Measurements from ENCODE around the gene SUSD1.
"Not testable (repeated sequence)": the region's sequence is repeated elsewhere in the genome, so short reads cannot be mapped to it uniquely, and the experiment has no call there.

SUSD1 gene

DNA sequence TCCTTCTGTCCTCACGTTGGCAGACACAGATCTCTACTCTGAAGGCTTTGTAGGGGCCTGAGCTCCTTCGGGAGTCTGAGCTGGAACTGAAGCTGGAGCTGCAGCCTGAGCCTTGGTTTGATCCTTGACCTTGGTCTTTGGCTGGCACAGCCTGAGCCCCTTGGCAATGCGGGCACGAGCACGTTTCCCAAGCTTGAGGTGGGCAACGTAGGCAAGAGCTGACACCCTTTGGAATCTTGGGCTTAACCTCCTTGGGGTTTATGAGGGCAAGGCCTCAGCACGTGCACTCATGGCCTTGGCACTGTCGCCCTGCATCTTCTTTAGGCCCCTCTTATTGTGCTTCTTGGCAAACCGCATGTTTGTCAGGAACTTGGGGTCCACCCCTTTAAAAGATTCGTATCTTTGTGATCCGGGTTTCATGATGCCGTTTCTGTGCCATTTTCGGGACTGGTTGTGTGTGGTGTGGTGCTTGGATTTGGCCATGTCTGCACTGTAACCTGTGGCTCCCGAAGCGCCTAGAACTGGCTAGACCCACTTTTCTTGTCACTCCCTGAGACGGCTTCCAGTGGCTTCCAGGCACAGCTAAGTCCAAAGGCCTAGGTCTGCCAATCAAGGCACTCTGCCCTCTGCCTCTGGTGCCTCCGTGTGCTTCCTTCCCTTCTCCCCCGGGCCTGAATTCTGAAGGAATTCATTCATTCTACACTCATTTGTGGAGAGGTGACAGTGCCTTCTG, 1.4 kb downstream of the SUSD1 start:
- no peak for DNase-seq

DNA sequence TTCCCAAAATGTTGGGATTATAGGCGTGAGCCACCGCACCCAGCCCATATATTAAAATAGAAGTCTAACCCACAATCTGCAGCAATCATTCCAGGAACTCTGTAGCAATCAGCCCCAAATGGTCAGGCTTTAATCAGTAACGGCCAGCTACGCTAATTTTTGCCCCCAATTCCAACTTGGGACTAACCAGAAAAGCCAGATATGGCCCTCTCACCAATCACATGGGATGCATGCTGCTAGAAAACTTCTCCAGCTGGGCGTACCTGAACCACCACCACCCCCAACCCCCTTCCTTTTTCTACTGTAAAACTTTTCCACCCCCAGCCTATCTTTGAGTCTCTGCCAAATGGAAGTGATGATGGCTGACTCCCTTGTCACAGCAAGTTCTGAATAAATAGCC, 4.1 kb downstream of the SUSD1 start:
- no peak for DNase-seq

DNA sequence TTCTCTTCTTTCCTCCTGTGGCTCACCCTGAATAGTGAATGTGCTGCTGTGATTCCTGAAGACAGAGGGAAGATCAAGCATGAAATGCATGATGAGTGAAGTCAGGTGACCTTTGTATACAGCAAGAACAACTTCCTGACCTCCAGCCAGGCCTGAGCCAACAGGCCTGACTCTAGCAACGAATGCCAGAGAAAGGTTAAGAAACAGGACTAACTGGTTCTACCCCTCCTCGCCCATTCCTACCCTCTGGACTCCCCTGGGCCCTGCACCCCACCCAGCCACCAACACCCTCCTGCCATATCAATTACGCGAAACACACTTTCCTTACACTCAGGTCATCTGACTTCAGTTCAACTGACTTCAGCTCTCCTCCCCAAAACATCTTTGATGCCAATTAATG, 4.9 kb downstream of the SUSD1 start:
- no peak for DNase-seq

DNA sequence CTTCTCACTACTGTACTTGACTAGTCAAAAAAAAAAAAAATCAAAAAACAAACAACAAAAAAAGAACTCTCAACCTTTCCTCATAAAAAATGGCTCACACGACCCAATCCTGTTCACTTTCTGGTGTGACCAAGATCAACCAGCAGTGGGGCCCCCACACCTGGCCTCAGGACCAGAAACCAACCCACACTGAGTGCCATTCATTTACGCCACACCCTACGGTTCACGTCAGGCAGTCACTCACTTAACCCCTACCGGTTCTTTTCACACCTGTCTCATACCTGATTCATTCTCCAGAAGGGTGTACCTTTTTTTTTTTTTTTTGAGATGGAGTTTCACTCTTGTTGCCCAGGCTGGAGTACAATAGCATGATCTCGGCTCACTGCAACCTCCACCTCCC, 5.7 kb downstream of the SUSD1 start:
- DNase-seq: no peak

DNA sequence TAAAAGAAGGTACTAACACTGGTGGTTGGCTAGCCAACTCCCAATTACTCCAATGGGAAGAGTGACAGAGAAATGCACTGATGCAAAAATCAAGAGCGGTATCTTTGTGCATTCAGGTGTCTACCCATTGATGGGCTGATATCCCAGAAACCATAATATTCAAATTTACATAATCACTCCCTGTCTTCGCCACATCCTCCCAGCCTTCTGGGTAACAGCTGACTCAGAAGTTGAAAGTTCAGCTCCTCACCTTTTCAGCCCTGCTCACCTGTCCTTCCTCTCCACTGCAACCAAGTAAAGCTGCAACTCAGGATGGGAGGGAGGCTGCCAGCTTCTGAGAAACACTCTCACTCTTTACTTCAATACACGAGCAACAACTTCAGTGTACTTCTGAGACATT, 6.9 kb downstream of the SUSD1 start:
- no peak for DNase-seq

DNA sequence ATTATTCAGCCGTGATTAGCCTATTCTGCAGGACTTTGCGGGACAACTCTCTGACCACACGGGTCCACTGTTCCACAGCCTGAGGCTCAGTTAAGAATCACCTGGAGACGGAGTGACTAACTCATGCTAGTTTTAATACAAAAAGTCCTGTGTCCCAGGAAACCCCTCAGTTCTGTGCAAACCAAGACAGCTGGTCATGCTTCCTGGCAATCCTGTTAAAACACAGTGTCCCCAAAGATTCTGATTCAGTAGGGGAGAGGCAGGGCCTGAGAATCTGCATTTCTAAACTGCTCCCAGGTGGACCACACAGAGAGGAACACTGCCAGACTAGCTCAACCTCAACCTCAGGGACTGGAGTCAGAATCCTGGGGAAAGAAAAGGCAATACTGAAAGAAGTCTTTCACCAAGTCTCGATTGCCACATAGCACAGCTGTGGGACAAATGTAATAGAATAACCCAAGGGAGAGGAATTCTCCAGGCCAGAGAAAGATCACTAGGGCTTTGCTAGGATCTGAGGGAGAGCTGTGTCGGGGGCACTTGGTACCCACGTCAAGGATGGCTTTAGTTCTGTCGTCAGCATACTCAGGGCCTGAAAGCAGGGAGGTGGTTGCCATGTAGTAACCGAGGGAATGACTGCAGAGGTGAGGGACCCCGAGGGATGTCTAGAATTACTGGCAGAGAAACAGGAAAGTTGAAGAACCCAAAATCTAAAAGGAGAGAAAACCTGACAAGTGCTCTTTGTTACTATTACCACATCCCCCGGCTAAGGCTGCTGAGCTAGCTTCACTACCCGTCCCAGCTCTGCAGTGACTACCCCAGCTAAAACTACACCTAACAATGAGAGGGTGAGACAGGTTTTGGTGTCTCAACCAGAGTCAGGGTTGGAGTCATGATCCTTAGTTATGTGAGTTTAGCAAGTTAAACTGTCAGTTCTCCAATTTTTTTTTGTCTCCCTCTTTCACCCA, 8.6 kb downstream of the SUSD1 start:
- DNase-seq: no peak

DNA sequence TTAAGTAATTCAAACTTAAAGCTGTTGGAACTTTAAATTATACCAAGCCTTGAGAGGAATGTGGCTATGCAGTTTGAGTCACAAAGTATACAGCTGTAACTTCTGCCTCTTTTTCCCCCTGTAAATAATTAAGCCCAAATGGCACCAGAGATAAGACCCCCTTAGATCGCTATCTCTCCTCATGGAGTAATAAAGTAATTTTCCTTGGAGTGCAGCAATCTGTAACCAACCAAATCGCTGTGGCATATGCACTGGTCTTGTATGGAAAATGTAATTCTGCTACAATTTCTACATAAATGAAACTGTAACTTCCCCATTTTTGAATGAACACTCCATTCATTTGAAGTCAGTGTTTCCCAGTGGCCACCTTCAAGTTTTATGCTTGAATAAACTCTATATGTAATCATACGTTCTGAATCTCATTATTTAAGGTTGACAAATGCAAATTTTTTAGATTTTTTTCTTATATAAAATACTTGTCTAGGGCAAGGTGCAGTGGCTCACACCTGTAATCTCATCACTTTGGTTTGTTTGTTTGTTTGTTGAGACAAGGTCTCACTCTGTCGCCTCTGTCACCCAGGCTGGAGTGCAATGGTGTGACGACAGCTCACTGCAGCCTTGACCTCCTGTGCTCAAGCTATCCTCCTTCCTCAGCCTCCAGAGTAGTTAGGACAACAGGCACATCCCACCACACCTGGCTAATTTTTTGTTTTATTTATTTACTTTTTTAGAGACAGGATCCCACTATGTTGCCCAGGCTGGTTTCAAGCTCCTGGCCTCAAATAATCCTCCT, 12.3 kb downstream of the SUSD1 start:
- no peak for DNase-seq

DNA sequence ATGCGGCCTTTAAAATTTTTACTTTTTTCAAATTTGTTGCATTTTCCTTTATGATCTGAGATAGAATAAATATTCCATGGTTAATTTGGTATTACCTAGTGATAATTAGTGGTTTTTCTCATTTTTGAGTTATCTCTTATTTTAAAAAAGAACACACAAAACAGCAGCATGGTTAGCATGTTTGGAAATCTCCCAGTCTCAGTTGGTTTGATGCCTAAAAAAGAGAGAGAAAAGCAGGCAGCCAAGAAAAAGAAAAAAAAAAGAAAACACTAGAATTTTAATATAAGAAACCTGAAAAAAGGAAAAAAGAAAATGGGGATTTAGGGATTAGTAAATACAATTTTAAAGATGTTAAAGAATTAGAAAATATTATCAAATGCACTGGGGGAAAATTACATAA, 15.3 kb downstream of the SUSD1 start:
- DNase-seq: no peak

DNA sequence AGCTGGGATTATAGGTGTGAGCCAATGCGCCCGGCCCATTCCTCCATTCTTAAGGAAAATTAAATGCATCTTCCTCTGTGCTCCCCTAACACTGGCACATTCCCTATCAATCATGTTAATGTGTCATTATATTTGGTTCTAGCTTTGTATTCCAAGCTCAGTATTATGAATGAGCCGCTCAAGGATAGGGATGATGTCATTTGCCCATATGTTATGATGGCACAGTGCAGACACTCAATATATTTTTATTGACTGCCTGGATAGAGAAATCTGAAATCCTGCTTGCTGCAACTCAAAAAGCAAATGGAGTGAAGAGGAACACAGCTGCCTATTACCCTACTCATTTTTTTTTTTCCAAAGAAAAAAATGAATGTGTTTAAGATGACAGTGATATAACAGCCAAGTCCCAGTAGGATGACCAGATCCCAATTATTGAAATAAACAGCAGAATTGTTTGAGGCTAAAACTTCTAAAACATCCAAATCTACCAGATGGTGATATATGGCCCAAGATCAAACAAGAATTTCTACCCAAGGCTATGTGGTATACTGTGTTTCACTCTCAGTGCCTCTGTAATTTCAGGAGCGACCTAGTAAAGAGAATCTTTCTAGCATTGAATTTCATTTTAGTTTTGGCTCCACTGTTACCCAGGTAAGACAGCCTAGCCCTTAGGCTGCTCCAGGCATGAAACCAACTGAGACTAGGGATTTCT, 16.3 kb downstream of the SUSD1 start:
- DNase-seq: peak; percentile 48

DNA sequence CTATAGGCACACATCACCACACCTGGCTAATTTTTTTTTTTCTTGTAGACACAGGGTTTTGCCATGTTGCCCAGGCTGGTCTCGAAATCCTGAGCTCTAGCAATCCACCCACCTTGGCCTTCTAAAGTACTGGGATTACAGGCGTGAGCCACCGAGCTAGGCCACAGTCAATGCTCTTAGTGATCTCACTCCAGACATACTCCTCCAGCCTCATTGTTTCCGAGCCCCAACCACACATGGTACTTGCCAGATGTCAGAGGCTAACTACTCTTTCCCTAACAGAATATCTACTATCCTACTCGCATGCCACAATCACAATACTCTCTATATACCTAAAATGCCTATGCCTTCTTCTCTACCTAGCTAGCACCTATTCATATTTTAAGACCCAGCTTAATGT, 17.1 kb downstream of the SUSD1 start:
- no peak for DNase-seq

DNA sequence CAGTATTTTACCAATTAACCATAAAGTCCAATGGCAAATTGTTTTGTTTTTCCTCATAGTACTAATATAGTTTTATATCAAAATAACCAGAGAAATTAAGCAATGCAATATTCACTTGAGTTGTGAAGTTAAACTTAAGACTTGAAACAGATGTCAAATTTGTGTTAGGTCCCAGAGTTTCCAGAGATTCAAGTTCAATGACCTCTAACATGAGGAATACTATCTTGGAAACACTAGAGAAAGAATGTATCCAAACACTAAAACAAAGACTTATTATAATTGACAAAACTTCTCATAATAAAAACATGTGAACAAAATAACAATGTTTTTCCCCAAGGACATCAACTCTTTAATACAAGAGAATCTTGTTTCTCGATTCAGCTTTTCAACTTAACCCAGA, 18.0 kb downstream of the SUSD1 start:
- no peak for DNase-seq

DNA sequence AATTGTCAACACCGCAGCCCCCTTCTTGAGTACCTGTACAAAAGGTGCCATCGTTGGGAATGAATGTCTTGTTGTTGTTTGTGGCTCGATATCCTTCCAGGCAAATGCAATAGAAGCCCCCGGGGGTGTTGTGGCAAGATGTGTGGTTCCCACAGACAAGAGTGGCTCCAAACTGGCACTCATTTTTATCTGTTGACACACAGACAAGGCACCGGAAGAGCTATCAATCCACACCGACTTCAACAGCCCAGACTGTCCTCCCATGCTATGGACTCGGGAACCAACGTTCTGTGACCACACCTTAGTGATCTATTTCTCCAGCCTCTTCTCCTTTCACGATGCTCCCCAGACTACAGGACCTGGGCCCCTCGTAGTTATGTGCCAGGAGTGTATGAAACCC, 25.9 kb downstream of the SUSD1 start:
- DNase-seq: no peak

DNA sequence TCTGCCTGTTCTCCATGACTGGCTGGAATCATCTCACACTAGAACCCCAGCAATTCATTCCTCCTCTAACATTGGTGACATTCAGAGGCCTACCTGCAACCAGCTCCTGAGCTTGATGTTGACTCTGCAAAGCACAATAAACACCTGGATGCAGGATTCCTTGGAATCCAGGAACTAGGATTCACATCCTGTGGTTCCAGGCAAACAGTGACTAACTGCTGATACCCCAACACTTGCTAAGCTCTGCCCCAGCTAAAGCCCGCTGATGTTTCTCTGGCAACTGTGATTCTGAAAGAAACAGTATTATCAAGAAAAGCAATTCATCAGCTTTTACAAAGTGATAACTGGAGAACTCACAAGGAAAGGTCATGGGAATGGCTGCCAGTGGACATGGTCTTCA, 29.2 kb downstream of the SUSD1 start:
- no peak for DNase-seq

DNA sequence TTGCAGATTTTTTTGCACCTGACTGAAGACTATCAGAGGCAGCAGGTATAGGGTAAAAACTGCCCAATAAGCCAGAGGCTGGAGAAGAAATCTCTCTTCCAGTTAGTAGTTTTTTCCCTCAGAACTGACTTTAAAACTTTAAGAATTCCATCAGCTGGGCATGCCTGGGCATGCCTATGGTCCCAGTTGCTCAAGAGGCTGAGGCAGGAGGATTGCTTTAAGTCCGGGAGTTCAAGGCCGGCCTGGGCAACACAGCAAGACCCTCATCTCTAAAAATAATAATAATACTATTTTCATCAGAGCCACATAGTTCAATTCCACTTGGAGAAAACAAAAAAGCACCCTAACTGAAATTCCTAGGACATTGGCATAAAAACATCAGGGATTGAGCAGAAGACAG, 30.3 kb downstream of the SUSD1 start:
- DNase-seq: no peak

DNA sequence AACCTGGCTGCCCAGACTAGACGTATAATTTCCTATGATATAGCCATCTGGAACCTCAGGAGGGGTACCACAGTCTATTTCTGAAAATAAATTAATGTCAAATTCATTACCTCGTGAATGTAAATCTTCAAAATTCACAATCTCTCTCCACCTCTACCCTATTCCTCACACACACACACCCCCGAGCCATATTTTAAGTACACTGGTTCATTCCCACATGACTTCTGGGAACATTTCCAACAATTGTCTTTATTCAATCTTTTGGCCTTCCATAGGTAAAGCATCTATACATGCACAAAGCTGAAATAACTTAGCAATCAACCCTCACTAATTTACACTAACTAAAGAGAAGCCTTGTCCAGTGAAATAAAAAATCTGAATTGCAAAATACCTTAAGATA, 32.7 kb downstream of the SUSD1 start:
- no peak for DNase-seq

DNA sequence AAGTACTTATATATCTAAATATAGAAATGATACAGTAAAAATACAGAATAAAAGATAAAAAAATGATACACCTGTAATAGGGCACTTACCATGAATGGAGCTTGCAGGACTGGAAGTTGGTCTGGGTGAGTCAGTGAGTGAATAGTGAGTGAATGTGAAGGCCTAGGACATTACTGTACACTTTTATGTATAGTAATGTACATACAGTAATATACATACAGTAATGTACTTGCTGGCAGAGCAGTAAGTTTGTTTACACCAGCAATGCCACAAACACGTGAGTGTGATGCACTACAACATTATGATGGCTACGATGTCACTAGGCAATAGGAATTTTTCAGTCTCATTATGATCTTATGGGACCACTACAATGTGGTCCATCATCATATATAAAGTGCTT, 34.2 kb downstream of the SUSD1 start:
- DNase-seq: no peak

DNA sequence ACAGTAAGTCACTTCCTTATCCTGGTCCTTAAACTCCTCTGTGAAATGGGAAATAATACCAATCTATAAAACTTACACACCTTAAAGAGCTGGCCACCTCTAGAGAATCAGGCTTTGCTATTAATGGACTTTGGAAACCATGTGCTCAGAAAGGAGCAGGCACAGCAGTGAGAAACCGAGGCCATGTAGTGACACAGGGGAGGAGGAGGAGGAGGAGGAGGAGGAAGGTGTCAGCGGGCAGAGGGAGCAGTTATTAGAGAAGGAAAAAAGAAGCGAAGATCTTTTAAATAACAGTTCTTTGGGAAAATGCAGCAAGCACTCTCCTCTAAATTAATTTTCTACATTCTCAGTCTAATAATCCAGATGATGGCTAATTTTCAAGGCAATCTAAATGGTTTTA, 38.0 kb downstream of the SUSD1 start:
- no peak for DNase-seq

DNA sequence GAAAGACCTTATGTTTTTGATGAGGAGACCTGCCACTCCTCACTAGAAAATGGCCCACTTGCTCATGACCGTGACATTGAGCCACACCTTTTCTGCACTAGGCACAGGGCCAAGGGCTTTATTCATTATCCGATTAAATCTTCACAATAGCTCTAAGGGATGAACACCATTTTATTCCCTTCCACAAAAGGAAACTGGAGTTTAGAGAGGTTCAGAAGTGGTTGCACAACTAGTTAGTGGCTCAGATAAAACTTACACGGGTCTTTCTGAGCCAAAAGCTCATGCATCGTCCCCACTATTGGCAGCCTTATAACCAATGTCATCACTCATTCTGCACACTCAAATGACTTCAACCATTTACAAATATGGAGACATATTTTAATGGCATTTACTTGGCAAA, 39.4 kb downstream of the SUSD1 start:
- no peak for DNase-seq

DNA sequence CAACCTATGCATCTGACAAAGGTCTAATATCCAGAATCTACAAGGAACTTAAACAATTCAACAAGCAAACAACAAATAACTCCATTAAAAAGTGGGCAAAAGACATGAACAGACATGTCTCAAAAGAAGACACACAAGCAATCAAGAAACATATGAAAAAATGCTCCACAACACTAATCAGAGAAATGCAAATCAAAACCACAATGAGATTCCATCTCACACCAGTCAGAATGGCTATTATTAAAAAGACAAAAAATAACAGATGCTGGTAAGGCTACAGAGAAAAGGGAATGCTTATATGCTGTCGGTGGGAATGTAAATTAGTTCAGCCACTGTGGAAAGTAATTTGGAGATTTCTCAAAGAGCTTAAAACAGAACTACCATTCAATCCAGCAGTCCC, 41.3 kb downstream of the SUSD1 start:
- DNase-seq: not testable (repeated sequence)

DNA sequence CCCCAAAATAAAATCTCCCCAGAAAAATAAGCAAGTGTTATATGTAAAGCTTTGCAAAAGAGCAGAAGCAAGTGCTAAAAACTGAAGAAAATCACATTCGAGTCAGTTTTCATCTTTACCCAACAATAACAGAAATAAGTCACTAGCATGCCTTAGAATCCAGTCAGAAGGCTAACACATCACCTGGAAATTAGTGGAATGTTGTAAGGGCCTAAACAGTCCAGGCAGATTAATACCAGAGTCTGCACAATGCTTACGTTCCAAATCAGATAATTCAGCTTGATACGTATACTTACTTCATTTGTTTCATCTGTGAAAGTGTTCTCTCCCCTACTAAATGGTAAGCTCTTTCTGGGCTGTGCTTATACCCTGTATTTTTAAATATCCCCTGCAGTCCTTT, 42.7 kb downstream of the SUSD1 start:
- DNase-seq: no peak

DNA sequence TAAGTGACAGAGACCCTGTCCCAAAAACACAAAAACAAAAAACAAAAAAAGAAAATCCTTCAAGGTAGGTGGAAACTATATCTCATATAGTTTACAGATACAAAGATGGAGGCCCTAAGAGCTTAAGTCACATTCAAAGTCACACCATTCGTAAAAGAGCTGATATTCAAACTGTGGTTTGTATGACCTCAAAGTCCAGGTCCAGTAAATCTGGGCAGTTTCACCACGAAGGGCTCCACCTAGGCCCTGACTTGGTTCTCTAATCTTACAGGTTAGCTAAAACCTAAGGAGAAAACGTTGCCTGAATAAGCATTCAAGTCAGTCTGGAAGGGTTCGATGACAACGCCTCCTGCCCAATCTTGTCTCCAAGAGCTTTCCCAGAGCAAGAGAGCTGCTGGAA, 44.1 kb downstream of the SUSD1 start:
- DNase-seq: no peak

DNA sequence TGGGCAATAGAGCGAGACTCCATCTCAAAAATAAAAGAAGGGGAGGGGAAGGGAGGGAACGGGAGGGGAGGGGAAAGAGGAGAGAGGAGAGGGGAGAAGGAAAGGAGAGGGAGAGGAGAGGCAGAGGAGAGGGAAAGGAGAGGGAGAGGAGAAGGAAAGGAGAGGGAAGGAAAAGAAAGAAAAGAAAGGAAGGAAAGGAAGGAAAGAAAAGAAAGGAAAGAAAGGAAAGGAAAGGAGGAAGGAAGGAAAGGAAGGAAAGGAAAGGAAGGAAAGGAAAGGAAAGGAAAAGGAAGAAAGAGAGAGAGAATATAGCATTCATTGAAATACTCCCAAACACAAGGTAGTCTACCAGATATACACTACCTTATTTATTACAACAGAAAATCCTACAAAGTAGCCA, 44.8 kb downstream of the SUSD1 start:
- no peak for DNase-seq

DNA sequence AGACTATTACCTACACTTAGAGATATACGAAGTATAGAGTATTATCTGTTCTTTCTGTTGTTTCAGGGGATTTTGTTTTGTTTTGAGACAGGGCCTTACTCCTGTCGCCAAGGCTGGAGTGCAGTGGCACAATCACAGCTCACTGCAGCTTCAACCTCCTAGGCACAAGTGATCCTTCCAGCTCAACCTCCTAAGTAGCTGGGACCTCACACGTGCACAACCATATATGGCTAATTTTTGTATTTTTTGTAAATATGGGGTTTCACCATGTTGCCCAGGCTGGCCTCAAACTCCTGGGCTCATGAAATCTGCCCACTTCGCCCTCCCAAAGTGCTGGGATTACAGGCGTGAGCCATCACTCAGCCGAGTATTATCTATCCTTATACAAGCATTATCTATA, 45.9 kb downstream of the SUSD1 start:
- DNase-seq: no peak
